ENCODE results near the gene GTF2A1L.

- TF ChIP-seq CTCF (conservative IDR thresholded peaks at IDR 0.05), result no peak
- TF ChIP-seq EZH2 (IDR thresholded peaks at IDR 0.05; ENCODE audit: low read depth), result no peak
Observed at GRCh38 chr2:48572816-48573215, 44.8 kb upstream of the GTF2A1L start.
